ENCODE data around the gene ITPR3. TPM values are rescaled to one million over a fixed set of nuclear protein-coding genes. Genes with fewer than 3 reads are reported as not detected.

The ITPR3 gene
- total and polyA plus RNA-seq, 2 experiments from 2014 or later = 4.9 to 10.4 TPM

- 4% methylated on average over 21 to 24 of the region's 24 CpGs for WGBS, 2 experiments (ENCODE audit: low coverage in 1 of 2, low lambda C conversion rate in 2 of 2, missing lambda C conversion rate in 2 of 2)
- H3K27ac ChIP-seq = peak within 1 kb of the TSS; percentile 75
- TF ChIP-seq EZH2phosphoT487 (IDR thresholded peaks at IDR 0.05; ENCODE audit: insufficient read depth, low read depth) (no peak), EZH2 (IDR thresholded peaks at IDR 0.05; ENCODE audit: insufficient read depth, poor library complexity, severe bottlenecking) (no peak)
- peaks cover 12% of the 10 kb centered on the region for H3K4me1 ChIP-seq (ENCODE audit: insufficient read depth)
- H3K36me3 ChIP-seq (ENCODE audit: low read depth) = peaks cover 3% of the 10 kb centered on the region; the same call in 1 of the 2 replicates
- DNase-seq = peak; percentile 94
- no peaks in the 10 kb centered on the region for H3K9me2 ChIP-seq (ENCODE audit: insufficient read depth)
- H3K9me3 ChIP-seq (ENCODE audit: low read depth) = no peaks in the 10 kb centered on the region
- H2AFZ ChIP-seq = peak within 1 kb of the TSS; percentile 89
- no peaks in the 10 kb centered on the region for H4K20me1 ChIP-seq (ENCODE audit: insufficient read depth)
- H3F3A ChIP-seq (ENCODE audit: insufficient read depth) = peaks cover 4% of the 10 kb centered on the region; the same call in 1 of the 2 replicates
- H3K9ac ChIP-seq = peak within 1 kb of the TSS; percentile 91
- H3K4me3 ChIP-seq = peak within 1 kb of the TSS; percentile 96
- in situ Hi-C loops (cut with MboI) = loop anchor here (10.0 to 25.0 kb wide), 3 partner anchors 125 to 457 kb away; no protein-coding TSS in a partner anchor
- no peaks in the 10 kb centered on the region for H3K27me3 ChIP-seq (replicated peaks; ENCODE audit: insufficient read depth)
- H3K4me2 ChIP-seq (ENCODE audit: unreplicated experiment) = peak within 1 kb of the TSS; percentile 77
- H3K79me2 ChIP-seq (ENCODE audit: insufficient read depth) = peaks cover 31% of the 10 kb centered on the region
Measured at GRCh38 chr6:33579828-33580714, 41.1 kb upstream of the ITPR3 start, which contains the start of gene BAK1. Gene BAK1, minus strand, starts transcription at chr6:33580276. Its CDS starts 2,672 bp downstream, at chr6:33577604.

- H4K20me1 ChIP-seq (ENCODE audit: insufficient read depth) = no peaks in the 10 kb centered on the region
- H2AFZ ChIP-seq = no peak overlapping the region
- H3K4me2 ChIP-seq (ENCODE audit: unreplicated experiment) = no peak overlapping the region
- no peaks in the 10 kb centered on the region for H3K9me2 ChIP-seq (ENCODE audit: insufficient read depth)
- TF ChIP-seq EZH2 (IDR thresholded peaks at IDR 0.05; ENCODE audit: insufficient read depth, poor library complexity, severe bottlenecking) (no peak), EZH2phosphoT487 (IDR thresholded peaks at IDR 0.05; ENCODE audit: insufficient read depth, low read depth) (no peak)
- peaks cover 12% of the 10 kb centered on the region for H3K4me1 ChIP-seq (ENCODE audit: insufficient read depth)
- no peak overlapping the region for H3K9ac ChIP-seq
- H3K4me3 ChIP-seq = no peak overlapping the region
- H3F3A ChIP-seq (ENCODE audit: insufficient read depth) = peaks cover 4% of the 10 kb centered on the region; the same call in 1 of the 2 replicates
- WGBS, 2 experiments (ENCODE audit: low coverage in 1 of 2, low lambda C conversion rate in 2 of 2, missing lambda C conversion rate in 2 of 2) = 90 to 100% methylated on average over 5 of the region's 5 CpGs
- H3K36me3 ChIP-seq (ENCODE audit: low read depth) = no peaks in the 10 kb centered on the region; the same call in 1 of the 2 replicates
- H3K79me2 ChIP-seq (ENCODE audit: insufficient read depth) = peaks cover 31% of the 10 kb centered on the region
- H3K27ac ChIP-seq = no peak overlapping the region
- no peak for DNase-seq
- no peaks in the 10 kb centered on the region for H3K9me3 ChIP-seq (ENCODE audit: low read depth)
- no peaks in the 10 kb centered on the region for H3K27me3 ChIP-seq (replicated peaks; ENCODE audit: insufficient read depth)
- in situ Hi-C loops (cut with MboI) = loop anchor here (10.0 to 25.0 kb wide), 3 partner anchors 124 to 456 kb away; no protein-coding TSS in a partner anchor
Measured at GRCh38 chr6:33581186-33581585, 39.9 kb upstream of the ITPR3 start.

- Histone ChIP-seq H3F3A (ENCODE audit: insufficient read depth) (peaks cover 4% of the 10 kb centered on the region; the same call in 1 of the 2 replicates), H3K9ac (no peak overlapping the region), H3K36me3 (ENCODE audit: low read depth) (no peaks in the 10 kb centered on the region), H3K27me3 (replicated peaks; ENCODE audit: insufficient read depth) (no peaks in the 10 kb centered on the region), H2AFZ (no peak overlapping the region), H3K9me3 (ENCODE audit: low read depth) (no peaks in the 10 kb centered on the region), H3K79me2 (ENCODE audit: insufficient read depth) (peaks cover 13% of the 10 kb centered on the region), H4K20me1 (ENCODE audit: insufficient read depth) (no peaks in the 10 kb centered on the region), H3K27ac (no peak overlapping the region), H3K4me3 (no peak overlapping the region), H3K4me1 (ENCODE audit: insufficient read depth) (peaks cover 6% of the 10 kb centered on the region), H3K9me2 (ENCODE audit: insufficient read depth) (no peaks in the 10 kb centered on the region), H3K4me2 (ENCODE audit: unreplicated experiment) (no peak overlapping the region)
- TF ChIP-seq EZH2phosphoT487 (IDR thresholded peaks at IDR 0.05; ENCODE audit: insufficient read depth, low read depth) (no peak), EZH2 (IDR thresholded peaks at IDR 0.05; ENCODE audit: insufficient read depth, poor library complexity, severe bottlenecking) (no peak)
- in situ Hi-C loops (cut with MboI) = loop anchor here (10.0 to 25.0 kb wide), 3 partner anchors 121 to 454 kb away; no protein-coding TSS in a partner anchor
- 65 to 67% methylated on average over 8 of the region's 8 CpGs for WGBS, 2 experiments (ENCODE audit: low coverage in 1 of 2, low lambda C conversion rate in 2 of 2, missing lambda C conversion rate in 2 of 2)
- DNase-seq = peak; percentile 37
Measured at GRCh38 chr6:33583591-33584155, 37.4 kb upstream of the ITPR3 start.

GRCh38 chr6:33584700-33585402, 36.3 kb upstream of the ITPR3 start:
- Histone ChIP-seq H3K27ac (no peak overlapping the region), H3K9me2 (ENCODE audit: insufficient read depth) (no peaks in the 10 kb centered on the region), H3K9ac (no peak overlapping the region), H4K20me1 (ENCODE audit: insufficient read depth) (no peaks in the 10 kb centered on the region), H3K4me2 (ENCODE audit: unreplicated experiment) (no peak overlapping the region), H3K79me2 (ENCODE audit: insufficient read depth) (peaks cover 2% of the 10 kb centered on the region), H3K4me3 (no peak overlapping the region), H2AFZ (peak overlapping the region; percentile 78; the same call in 1 of the 2 replicates), H3K4me1 (ENCODE audit: insufficient read depth) (peaks cover 2% of the 10 kb centered on the region), H3F3A (ENCODE audit: insufficient read depth) (peaks cover 4% of the 10 kb centered on the region; the same call in 1 of the 2 replicates), H3K9me3 (ENCODE audit: low read depth) (no peaks in the 10 kb centered on the region), H3K36me3 (ENCODE audit: low read depth) (no peaks in the 10 kb centered on the region), H3K27me3 (replicated peaks; ENCODE audit: insufficient read depth) (no peaks in the 10 kb centered on the region)
- in situ Hi-C loops (cut with MboI) = loop anchor here (10.0 to 25.0 kb wide), 3 partner anchors 120 to 452 kb away; no protein-coding TSS in a partner anchor
- TF ChIP-seq EZH2phosphoT487 (IDR thresholded peaks at IDR 0.05; ENCODE audit: insufficient read depth, low read depth) (no peak), EZH2 (IDR thresholded peaks at IDR 0.05; ENCODE audit: insufficient read depth, poor library complexity, severe bottlenecking) (no peak)
- 73 to 75% methylated on average over 11 of the region's 11 CpGs for WGBS, 2 experiments (ENCODE audit: low coverage in 1 of 2, low lambda C conversion rate in 2 of 2, missing lambda C conversion rate in 2 of 2)
- no peak for DNase-seq

All from GM23248 (cell line).